Measurements from ENCODE around the gene HOXA4. TPM values are rescaled to one million over a fixed set of nuclear protein-coding genes. Genes with fewer than 3 reads are reported as not detected.

Gene HOXA4
- not detected for total RNA-seq

DNA sequence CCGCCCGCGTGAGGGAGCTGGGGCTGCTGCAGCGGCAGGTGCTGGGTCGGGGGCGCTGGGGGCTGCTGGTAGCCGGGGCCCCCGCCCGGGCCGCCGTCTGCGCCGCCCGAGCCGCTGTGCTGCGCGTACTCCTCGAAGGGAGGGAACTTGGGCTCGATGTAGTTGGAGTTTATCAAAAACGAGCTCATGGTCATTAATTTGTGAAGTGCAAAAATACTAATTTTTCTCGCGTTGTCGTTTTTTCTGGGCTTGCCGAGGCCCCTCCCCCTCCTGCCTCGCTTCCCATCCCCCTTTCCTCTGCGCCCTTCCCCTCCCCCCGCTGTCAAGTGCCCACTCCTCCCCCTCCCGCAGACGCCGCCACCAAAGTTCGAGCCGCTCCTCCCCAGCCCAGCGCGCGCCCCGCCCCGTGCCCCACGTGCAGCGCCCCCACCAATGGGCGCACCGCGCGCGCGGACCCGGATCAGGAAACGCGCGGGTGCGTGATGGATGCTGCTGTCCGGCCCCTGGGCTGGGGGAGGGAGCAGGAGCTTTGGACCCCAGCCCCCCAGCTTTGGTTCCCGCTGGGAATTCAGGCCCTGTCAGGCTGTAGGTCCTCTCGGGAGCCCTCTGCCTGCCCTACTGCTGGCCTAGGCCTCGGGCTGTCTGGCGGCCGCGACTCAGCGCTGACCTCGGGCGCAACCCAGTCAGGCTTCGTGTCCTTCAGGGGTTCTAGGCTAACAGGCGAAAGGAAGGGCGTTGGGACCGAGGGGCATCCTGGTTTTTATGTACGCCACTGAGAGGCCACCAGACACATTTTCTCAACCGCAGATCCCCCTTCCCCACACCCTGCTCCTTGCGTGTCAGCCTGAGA is at the start of gene HOXA4:
TSS of gene HOXA4 (minus strand) at position 218 of the 850 bp plus-strand sequence. CDS start at position 194, 24 bp downstream.

DNA sequence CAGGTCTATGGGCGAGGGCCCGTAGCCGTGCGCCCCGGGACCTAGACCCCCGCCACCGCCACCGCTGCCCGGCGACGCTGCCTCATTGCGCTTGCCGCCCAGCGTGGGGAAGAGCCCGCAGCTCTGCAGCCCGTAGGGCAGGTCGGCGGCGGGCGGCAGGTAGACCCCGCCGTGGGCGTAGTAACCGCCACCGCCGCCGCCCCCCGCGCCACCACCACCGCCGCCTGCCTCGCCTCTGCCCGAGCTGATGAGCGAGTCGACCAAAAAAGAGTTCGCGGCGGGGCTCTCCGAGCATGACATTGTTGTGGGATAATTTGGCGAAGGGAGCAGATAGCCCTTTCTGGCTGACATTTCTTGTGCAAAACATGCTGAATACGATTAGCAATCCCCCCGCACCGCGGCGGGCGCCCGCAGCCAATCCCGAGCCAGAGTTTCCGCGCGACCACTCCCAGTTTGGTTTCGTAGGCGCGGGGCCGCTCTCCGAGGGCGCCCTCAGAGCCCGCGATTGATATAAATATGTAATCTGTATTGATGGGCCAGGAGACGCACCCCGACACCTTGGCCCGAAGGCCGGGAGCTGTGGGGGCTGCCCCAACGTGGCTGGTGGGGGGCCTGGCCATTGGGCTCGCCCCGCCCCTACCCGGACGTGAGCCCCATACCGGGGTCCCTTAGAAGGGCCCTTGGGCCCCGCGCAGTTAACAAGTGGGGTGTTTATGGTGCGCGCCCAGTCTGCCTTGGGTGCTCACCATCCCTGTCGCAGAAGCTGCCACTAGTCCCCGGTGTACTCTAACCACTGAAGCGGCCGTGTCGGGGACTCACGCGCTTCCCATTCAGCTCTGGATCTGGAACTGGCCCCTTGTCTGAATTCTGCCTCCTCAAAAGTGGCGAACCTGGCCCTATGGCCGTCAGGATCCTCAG is 43.7 kb upstream of the HOXA4 start, which contains the start of gene HOXA10:
TSS of gene HOXA10 (minus strand) at position 365 of the 918 bp plus-strand sequence. CDS start at position 351, 14 bp downstream.

DNA sequence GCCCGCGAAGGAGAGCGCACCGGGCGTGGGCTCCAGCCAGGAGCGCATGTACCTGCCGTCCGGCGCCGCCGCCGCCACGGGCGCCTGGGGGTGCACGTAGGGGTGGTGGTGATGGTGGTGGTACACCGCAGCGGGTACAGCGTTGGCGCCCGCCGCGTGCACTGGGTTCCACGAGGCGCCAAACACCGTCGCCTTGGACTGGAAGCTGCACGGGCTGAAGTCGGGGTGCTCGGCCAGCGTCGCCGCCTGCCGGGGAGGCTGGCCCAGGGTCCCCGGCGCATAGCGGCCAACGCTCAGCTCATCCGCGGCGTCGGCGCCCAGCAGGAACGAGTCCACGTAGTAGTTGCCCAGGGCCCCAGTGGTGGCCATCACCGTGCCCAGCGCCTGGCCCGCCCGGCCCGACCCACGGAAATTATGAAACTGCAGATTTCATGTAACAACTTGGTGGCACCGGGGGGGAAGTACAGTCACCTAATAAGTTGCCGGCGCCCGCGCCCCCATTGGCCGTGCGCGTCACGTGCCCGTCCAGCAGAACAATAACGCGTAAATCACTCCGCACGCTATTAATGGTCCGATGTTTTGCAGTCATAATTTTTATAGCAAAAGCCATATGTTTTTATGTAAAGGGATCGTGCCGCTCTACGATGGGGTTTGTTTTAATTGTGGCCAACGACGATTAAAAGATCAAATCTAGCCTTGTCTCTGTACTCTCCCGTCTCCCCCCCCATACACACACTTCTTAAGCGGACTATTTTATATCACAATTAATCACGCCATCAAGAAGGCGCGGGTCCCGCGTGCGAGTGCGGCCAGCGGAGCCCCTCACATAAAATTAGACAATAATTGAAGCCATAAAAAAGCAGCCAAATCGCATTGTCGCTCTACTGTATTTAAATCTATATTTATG is 34.8 kb upstream of the HOXA4 start, which contains the start of gene HOXA9:
TSS of gene HOXA9 (minus strand) at position 449 of the 907 bp plus-strand sequence. CDS start at position 369, 80 bp downstream.

DNA sequence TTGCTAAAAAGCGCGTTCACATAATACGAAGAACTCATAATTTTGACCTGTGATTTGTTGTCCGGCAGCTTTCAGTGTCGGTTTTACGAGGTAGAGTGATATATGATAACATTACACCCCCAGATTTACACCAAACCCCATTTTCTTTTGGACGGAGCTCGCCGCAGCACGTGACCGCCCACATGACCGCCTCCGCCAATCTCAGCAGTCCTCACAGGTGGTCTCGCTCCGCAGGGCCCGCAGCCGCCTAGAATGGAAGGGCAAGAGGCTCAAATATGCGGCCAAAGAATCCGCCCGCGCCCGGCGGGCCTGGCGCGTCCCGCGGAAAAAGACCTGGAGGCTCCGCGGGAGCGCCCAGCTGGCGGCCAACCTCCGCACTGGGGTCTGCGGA is 25.9 kb upstream of the HOXA4 start, which contains the start of gene HOXA7:
TSS of gene HOXA7 (minus strand) at position 168 of the 391 bp plus-strand sequence. CDS start at position 38, 130 bp downstream.

DNA sequence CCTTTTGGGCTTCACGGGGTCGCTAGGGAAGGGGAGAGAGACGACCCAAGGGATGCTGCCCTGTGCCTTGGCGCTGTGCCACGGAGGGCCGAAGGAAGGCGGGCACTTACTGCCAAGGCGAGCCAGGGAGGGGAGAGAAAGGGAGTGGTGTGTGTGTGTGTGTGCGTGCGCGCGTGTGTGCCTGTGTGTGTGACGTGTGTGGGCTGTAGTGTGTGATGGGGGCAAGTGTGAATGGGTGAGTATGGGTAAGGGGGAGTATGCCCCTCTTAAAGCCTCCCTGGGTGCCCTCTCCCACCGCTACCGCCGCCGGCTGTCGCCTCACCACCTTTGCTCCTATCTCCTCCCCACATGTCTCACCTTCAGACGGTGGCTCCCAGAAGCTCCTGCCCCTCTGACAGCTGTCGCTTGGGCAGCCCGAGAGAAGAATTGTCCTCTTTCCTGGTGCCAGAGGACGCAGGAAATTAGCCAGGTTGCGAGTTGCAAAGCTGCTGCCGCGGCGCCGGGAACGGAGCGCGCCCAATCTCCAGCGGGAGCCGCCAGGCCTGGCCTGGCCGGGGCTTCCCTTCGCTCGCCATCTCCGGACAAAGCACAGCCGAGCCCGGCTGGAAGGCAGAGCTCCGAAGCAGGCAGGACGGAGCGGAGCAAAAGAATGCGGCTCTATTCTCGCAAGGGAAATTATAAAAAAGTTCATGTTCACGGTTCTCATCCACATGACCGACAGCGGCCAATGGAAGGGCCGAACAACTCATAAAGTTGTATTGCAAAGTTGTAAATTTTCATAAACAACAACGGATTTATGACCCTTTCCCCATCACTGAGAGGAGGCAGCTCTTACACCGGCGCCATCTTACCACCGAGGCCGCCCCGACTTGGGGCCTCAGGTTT is 21.6 kb upstream of the HOXA4 start, which contains the start of gene HOXA3:
TSS of gene HOXA3 (minus strand) at position 653 of the 885 bp plus-strand sequence. CDS start 41,943 bp downstream, outside the sequence.

DNA sequence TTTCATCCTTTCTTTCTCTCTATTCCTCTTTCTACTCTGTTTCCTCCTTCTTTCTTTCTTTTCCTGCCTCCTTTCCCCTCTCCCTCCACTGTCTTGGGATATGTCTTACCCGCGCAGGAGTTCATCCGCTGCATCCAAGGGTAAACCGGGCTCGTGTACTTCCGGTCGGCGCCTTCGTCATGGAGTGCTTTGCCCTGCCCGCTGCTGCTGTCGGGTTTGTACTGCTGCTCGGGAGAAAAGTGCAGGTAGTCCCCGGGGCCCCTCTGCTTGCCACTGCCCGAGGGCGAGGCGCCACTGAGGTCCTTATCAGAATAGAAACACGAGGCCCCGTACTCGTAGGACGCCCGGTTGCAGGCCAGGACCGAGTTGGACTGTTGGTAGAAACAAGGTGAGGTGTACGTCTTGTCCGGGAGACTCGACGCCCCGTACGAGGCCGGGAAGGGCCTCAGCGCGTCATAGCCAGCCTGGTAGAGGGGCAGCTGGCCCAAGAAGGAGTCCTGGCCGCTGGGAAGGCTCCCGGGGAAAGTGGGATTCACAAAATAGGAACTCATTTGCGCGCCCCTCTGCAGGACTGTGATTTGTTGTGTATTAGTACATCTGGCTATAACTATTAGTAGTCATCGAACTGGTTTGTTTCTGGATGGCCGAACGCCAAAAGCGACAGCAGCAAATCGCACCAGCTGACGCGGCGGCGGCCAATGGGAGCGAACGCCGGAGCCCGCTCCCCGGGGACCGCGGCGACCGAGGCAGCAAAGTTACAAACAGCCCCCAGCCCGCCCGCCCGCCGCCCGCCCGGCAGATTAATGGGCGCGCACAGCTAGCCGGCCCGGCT is 16.9 kb upstream of the HOXA4 start, which contains the start of gene HOXA6:
TSS of gene HOXA6 (minus strand) at position 576 of the 832 bp plus-strand sequence. CDS start at position 551, 25 bp downstream.

DNA sequence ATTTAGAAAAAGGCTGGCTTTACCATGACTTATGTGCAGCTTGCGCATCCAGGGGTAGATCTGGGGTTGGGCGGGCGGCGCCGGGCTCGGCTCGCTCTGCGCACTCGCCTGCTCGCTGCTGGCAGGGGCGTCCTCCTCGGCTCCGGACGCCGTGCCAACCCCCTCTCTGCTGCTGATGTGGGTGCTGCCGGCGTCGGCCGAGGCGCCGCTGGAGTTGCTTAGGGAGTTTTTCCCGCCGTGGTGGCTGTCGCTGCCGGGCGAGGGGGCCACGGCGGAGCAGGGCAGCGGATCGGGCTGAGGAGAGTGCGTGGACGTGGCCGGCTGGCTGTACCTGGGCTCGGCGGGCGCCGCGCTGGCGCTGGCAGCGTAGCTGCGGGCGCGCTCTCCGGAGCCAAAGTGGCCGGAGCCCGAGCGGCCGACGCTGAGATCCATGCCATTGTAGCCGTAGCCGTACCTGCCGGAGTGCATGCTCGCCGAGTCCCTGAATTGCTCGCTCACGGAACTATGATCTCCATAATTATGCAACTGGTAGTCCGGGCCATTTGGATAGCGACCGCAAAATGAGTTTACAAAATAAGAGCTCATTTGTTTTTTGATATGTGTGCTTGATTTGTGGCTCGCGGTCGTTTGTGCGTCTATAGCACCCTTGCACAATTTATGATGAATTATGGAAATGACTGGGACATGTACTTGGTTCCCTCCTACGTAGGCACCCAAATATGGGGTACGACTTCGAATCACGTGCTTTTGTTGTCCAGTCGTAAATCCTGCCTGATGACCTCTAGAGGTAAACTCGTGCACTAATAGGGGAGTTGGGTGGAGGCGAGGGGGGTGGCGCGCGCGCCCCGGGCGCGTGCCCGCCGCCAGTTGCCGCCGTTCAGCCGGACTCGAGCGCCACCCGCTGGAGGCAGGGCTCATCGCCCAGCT is 12.7 kb upstream of the HOXA4 start, which contains the start of gene HOXA5:
TSS of gene HOXA5 (minus strand) at position 659 of the 927 bp plus-strand sequence. CDS start at position 585, 74 bp downstream.

DNA sequence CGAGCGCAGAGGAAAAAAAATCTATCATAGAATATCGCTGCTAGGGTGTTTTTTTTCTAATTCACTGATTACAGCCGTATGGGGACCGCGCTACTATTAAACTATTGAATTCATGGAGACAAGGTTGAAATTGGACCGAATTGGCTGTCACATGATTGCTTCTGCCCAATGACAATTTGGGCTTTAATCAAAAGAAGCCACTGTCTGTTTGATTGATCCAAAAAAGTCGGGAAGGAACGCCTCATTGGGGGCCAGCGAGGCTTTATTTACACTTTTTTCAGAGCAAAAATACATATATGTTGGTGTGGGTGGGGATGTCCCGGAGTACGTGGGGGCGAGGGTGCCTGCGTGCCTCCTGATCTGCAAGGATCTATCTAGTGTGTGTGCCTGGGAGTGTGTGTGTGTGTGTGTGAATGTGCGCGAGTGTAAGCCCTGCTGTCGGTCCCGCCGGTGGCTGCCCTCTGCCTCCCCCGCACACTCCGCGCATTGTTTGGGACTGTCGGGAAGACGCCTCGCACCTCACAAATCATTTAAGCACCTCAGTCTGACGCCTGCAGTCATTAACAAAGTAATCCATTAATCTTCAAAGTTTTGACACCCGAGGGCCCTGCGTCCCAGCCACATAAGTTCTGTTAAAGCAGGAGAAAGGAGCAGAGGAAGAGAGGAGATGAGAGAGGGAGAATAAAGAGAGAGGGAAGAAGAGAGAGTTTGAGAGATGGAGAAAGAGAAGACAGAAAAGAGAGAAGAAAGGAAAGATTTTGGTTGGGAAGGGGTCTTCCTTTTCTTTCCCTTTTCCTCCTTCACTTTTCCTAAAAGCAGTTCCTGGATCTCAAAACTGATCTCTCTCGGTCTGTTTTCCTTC is 27.7 kb downstream of the HOXA4 start, which contains the start of gene HOXA2:
TSS of gene HOXA2 (minus strand) at position 103 of the 862 bp plus-strand sequence. CDS start 183 bp downstream, outside the sequence.

DNA sequence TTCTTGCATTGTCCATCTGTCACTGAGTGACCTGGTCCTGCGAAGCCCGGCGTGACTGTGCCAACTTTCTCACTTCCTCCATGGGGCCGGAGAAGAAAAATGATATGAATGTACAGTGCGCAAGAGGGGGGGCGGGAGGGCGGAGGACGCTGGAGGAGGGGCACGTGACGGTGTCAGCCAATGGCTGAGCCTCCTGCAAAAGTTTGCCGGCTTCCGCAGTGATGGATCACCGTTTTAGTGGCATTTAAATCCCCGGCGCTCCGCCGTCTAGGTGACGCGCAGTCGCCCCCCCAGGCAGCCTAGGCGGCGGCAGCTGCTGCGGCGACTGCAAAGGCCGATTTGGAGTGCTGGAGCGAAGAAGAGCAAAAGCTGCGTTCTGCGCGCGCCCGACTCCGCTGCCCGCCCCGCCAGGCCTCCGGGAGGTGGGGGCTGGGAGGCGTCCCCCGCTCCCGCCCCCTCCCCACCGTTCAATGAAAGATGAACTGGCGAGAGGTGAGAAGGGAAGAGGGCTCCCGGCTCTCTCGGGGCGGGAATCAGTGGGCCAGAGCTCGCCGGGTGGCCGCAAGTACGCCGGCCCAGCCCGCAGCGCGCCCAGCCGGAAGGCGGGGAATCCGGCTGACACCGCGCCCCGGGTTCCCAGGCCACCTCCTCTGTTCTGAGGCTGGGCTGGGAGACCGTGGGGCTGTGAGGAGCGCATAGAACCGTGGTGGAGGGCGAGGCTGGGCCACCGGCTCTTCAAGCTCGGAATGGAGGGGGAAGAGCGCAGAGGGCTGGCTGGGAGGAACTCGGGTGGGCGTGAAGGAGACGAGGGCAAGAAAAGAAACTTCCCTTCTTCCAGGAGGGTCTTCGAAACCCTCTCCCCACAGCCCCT is 34.4 kb downstream of the HOXA4 start, which contains the start of gene HOXA1:
TSS of gene HOXA1 (minus strand) at position 104 of the 871 bp plus-strand sequence. CDS start at position 16, 88 bp downstream.

Small RNA genes lying within 50 kb of the gene (small RNA-seq; reads per million reads assigned to genes)
- gene AC004080.5 (0 reads per million in 2 donors), gene RF01977 (0 reads per million in 2 donors)

Other genes with a start within 250 kb of the HOXA4 start
- gene HOXA1, start 34.8 kb downstream of the HOXA4 start, total RNA-seq, result under 1 TPM in 1 of 2 donors, not detected in 1; 0.33 TPM
- gene HOXA2, start 28.1 kb downstream of the HOXA4 start, total RNA-seq, result not detected
- gene HOXA5, start 12.9 kb upstream of the HOXA4 start, total RNA-seq, result under 1 TPM in 1 of 2 donors, not detected in 1; 0.33 TPM
- under 1 TPM in 1 of 2 donors, not detected in 1; 0.33 TPM for gene HOXA6, start 17.0 kb upstream of the HOXA4 start, total RNA-seq
- not detected for gene HOXA3, start 21.8 kb upstream of the HOXA4 start, total RNA-seq
- under 1 TPM in 1 of 2 donors, not detected in 1; 1.00 TPM for gene HOXA7, start 25.9 kb upstream of the HOXA4 start, total RNA-seq
- under 1 TPM in 1 of 2 donors, not detected in 1; 0.67 TPM for gene HOXA9, start 34.8 kb upstream of the HOXA4 start, total RNA-seq
- under 1 TPM in 1 of 2 donors, not detected in 1; 1.00 TPM for gene HOXA10, start 43.6 kb upstream of the HOXA4 start, total RNA-seq
- under 1 TPM; under 0.01 TPM for gene HOXA11, start 54.5 kb upstream of the HOXA4 start, total RNA-seq
- not detected for gene HOXA13, start 69.3 kb upstream of the HOXA4 start, total RNA-seq
- not detected for gene EVX1, start 112.0 kb upstream of the HOXA4 start, total RNA-seq